Keratinocyte (primary cell): ENCODE results near the gene PLPP1. TPM values are rescaled to one million over a fixed set of nuclear protein-coding genes. Genes with fewer than 3 reads are reported as not detected.

ENCODE experiments used
- DNase-seq: peaks from one replicate; pipeline ENCODE4 v3.0.0-alpha.2; 2011; ENCODE audit warnings: low read depth, missing footprints, low spot score
- FAIRE-seq: peaks from 2 replicates; lab custom pipeline; 2011; peaks lifted over from hg19 to GRCh38; lab: Jason Lieb, UNC
- H2AFZ ChIP-seq: 2 replicates; pipeline ENCODE4 v1.6.0; 2012; ENCODE audit warnings: low read length, control low read depth, inconsistent platforms; ENCODE audit not compliant: control insufficient read depth
- H3K27ac ChIP-seq: 2 replicates; pipeline ENCODE4 v1.5.1; 2011; ENCODE audit warnings: low read length; ENCODE audit not compliant: control insufficient read depth, insufficient read depth
- H3K27me3 ChIP-seq: 3 replicates; pipeline ENCODE4 v1.6.0; 2011; ENCODE audit warnings: low read length; ENCODE audit not compliant: control insufficient read depth, insufficient read depth; ENCODE audit errors: extremely low read depth
- H3K36me3 ChIP-seq, 2 experiments: 2 replicates in 1 of 2; 3 replicates in 1 of 2; pipeline ENCODE4 v1.5.1; 2011; ENCODE audit warnings: low read length in 2 of 2, mild to moderate bottlenecking in 1 of 2; ENCODE audit not compliant: control insufficient read depth in 2 of 2, insufficient read depth in 2 of 2; ENCODE audit errors: extremely low read depth in 1 of 2
- H3K4me1 ChIP-seq: 3 replicates; pipeline ENCODE4 v1.5.1; 2011; ENCODE audit warnings: low read length; ENCODE audit not compliant: control insufficient read depth, insufficient read depth; ENCODE audit errors: extremely low read depth
- H3K4me2 ChIP-seq: 3 replicates; pipeline ENCODE4 v1.6.0; 2011; ENCODE audit warnings: low read depth, low read length; ENCODE audit not compliant: control insufficient read depth, insufficient read depth; ENCODE audit errors: extremely low read depth
- H3K4me3 ChIP-seq, 3 experiments: fragments of 200-600 bp in 1 of 3; sonication (generic) in 1 of 3; 2 replicates in 2 of 3; 3 replicates in 1 of 3; pipeline ENCODE4 v1.5.1; 2011 to 2016; ENCODE audit warnings: low read length in 3 of 3, mild to moderate bottlenecking in 3 of 3, control low read depth in 2 of 3, inconsistent platforms in 1 of 3, low read depth in 1 of 3, mixed read lengths in 1 of 3, mixed run types in 1 of 3, moderate library complexity in 1 of 3; ENCODE audit not compliant: control insufficient read depth in 2 of 3, insufficient read depth in 2 of 3; ENCODE audit errors: extremely low read depth in 1 of 3
- H3K79me2 ChIP-seq: 2 replicates; pipeline ENCODE4 v1.6.0; 2012; ENCODE audit warnings: low read length; ENCODE audit not compliant: control insufficient read depth, insufficient read depth
- H3K9ac ChIP-seq: 3 replicates; pipeline ENCODE4 v1.6.0; 2011; ENCODE audit warnings: low read length; ENCODE audit not compliant: control insufficient read depth, insufficient read depth; ENCODE audit errors: extremely low read depth
- H3K9me1 ChIP-seq: 3 replicates; pipeline ENCODE4 v1.6.0; 2011; ENCODE audit warnings: low read length; ENCODE audit not compliant: control insufficient read depth, insufficient read depth; ENCODE audit errors: extremely low read depth
- H3K9me3 ChIP-seq: 2 replicates; pipeline ENCODE4 v1.5.1; 2012; ENCODE audit warnings: low read depth, low read length; ENCODE audit not compliant: control insufficient read depth
- H4K20me1 ChIP-seq: 3 replicates; pipeline ENCODE4 v1.6.0; 2011; ENCODE audit warnings: low read length; ENCODE audit not compliant: control insufficient read depth, insufficient read depth; ENCODE audit errors: extremely low read depth
- EZH2 ChIP-seq: IDR thresholded peaks from one replicate; pipeline ENCODE4 v1.6.1; 2012; ENCODE audit warnings: inconsistent platforms, mild to moderate bottlenecking, low read length, moderate library complexity
- dilution Hi-C: fragments of 300-500 bp; cut with MboI; formaldehyde crosslinking; loops from one replicate; pipeline ENCODE4 v1.7.0; 2020; ENCODE audit warnings: low sequenced_read_pairs; ENCODE audit not compliant: extremely low pct_ligation_motif_present
- polyA plus RNA-seq, 5 experiments: library from polyadenylated mRNA; depleted of rRNA in 3 of 5; stranded (reverse) in 3 of 5; stranded (forward) in 1 of 5; unstranded in 1 of 5; fragments of >200 nt; gene quantifications; 1 replicate in 1 of 5; 2 replicates in 3 of 5; 3 replicates in 1 of 5; pipeline versions ENCODE4 v1.2.1 to v1.2.3, GENCODE V29; 2011 to 2012; ENCODE audit warnings: missing spikeins in 2 of 5, low read depth in 1 of 5, low replicate concordance in 1 of 5
- TF ChIP-seq, protein P1 (sequence below), 3 experiments: IDR thresholded peaks in 1 of 3; conservative IDR thresholded peaks in 1 of 3; optimal IDR thresholded peaks in 1 of 3; 2 replicates in 2 of 3; 3 replicates in 1 of 3; pipeline versions ENCODE3 to v1.5.1; 2011; ENCODE audit warnings: low read length in 3 of 3, mild to moderate bottlenecking in 3 of 3, moderate library complexity in 2 of 3, control low read depth in 1 of 3, inconsistent platforms in 1 of 3; ENCODE audit not compliant: insufficient read depth in 2 of 3; ENCODE audit errors: extremely low read depth in 1 of 3

The PLPP1 gene
- polyA plus RNA-seq, 1 donor (not counting 4 experiments of a cell fraction or from before 2014, with no cell fraction given): 13.2 TPM

DNA sequence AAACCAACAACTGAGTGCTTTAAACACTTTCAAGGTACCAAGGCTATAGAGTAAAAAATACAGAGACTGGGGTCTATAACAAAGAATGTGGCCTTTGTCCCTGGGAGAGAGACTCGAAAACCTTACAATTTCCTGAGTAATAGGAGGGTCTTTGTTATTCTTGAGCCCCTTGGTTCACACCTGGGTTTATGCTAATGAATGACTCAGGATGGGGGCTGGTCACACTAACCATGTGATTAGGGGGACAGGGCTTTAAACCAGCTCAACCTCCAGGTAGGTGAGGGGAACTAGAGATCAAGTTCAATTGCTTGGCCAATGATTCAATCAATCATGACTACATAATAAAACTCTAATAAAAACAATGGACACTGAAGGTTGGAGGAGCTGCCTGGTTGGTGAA, 50.2 kb downstream of the PLPP1 start:
- TF ChIP-seq, protein P1, sequence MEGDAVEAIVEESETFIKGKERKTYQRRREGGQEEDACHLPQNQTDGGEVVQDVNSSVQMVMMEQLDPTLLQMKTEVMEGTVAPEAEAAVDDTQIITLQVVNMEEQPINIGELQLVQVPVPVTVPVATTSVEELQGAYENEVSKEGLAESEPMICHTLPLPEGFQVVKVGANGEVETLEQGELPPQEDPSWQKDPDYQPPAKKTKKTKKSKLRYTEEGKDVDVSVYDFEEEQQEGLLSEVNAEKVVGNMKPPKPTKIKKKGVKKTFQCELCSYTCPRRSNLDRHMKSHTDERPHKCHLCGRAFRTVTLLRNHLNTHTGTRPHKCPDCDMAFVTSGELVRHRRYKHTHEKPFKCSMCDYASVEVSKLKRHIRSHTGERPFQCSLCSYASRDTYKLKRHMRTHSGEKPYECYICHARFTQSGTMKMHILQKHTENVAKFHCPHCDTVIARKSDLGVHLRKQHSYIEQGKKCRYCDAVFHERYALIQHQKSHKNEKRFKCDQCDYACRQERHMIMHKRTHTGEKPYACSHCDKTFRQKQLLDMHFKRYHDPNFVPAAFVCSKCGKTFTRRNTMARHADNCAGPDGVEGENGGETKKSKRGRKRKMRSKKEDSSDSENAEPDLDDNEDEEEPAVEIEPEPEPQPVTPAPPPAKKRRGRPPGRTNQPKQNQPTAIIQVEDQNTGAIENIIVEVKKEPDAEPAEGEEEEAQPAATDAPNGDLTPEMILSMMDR (optimal IDR thresholded peaks at IDR 0.05 in 1 of 3, IDR thresholded peaks at IDR 0.05 in 1 of 3, conservative IDR thresholded peaks at IDR 0.05 in 1 of 3; ENCODE audit: extremely low read depth in 1 of 3, insufficient read depth in 2 of 3, low read length in 3 of 3): no peak
- TF ChIP-seq EZH2: no peak
- no peak overlapping the region for H2AFZ ChIP-seq
- no peak for DNase-seq
- H3K4me3 ChIP-seq: no peak overlapping the region
- H3K79me2 ChIP-seq: no peaks in the 10 kb centered on the region
- H3K9me1 ChIP-seq: no peaks in the 10 kb centered on the region
- no peak overlapping the region for H3K4me2 ChIP-seq
- H3K27ac ChIP-seq: no peak overlapping the region
- H3K4me1 ChIP-seq: no peaks in the 10 kb centered on the region
- H3K9ac ChIP-seq: no peak overlapping the region
- no peaks in the 10 kb centered on the region for H3K27me3 ChIP-seq
- dilution Hi-C loops: no loop called here
- no peaks in the 10 kb centered on the region for H3K9me3 ChIP-seq
- no peaks in the 10 kb centered on the region for H3K36me3 ChIP-seq
- H4K20me1 ChIP-seq: no peaks in the 10 kb centered on the region
- FAIRE-seq: no peak

DNA sequence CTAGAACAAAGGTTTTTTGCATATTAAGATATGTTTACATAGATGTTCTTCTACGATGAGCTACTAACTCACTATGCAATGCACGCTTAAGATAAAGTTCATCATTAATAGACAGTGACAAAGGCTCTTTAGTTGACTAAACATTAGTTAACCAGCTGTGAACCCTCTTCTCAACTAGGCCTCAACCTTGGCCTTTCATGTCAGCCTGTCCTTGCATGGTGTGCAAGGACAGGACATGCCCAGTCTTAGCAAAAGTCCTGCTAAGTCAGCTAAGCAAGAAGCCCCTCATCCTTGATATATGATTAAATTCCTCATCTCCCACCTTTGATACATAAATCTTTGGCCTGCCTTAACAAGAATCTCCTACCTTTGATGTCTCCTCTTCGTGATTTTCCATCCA, 50.9 kb downstream of the PLPP1 start:
- Histone ChIP-seq H3K27me3 (no peaks in the 10 kb centered on the region), H3K4me1 (no peaks in the 10 kb centered on the region), H2AFZ (no peak overlapping the region), H3K9me3 (no peaks in the 10 kb centered on the region), H3K9ac (no peak overlapping the region), H3K36me3 (no peaks in the 10 kb centered on the region), H3K4me2 (no peak overlapping the region), H3K9me1 (no peaks in the 10 kb centered on the region), H3K79me2 (no peaks in the 10 kb centered on the region), H4K20me1 (no peaks in the 10 kb centered on the region), H3K4me3 (no peak overlapping the region), H3K27ac (no peak overlapping the region)
- FAIRE-seq (no peak), DNase-seq (no peak)
- dilution Hi-C loops: no loop called here
- TF ChIP-seq EZH2: no peak
- TF ChIP-seq, protein P1 (optimal IDR thresholded peaks at IDR 0.05 in 1 of 3, IDR thresholded peaks at IDR 0.05 in 1 of 3, conservative IDR thresholded peaks at IDR 0.05 in 1 of 3; ENCODE audit: extremely low read depth in 1 of 3, insufficient read depth in 2 of 3, low read length in 3 of 3): no peak
